IPS-15b (cell line): ENCODE measurements around the gene TSTD1.

ENCODE experiments used
- H3K27me3 ChIP-seq: one replicate; pipeline ENCODE4 v1.6.1; 2013; ENCODE audit warnings: low read length; ENCODE audit not compliant: control insufficient read depth, insufficient read depth
- H3K36me3 ChIP-seq: one replicate; pipeline ENCODE4 v1.6.1; 2013; ENCODE audit warnings: low read length; ENCODE audit not compliant: control insufficient read depth, insufficient read depth
- H3K4me1 ChIP-seq: one replicate; pipeline ENCODE4 v1.6.1; 2013; ENCODE audit warnings: mild to moderate bottlenecking, low read length; ENCODE audit not compliant: control insufficient read depth, insufficient read depth
- H3K4me3 ChIP-seq: one replicate; pipeline ENCODE4 v1.5.1; 2013; ENCODE audit warnings: low read depth, low read length
- H3K9ac ChIP-seq: one replicate; pipeline ENCODE4 v1.6.1; 2013; ENCODE audit warnings: low read depth, mild to moderate bottlenecking, low read length
- H3K9me3 ChIP-seq: one replicate; pipeline ENCODE4 v1.6.1; 2013; ENCODE audit warnings: mild to moderate bottlenecking, low read length; ENCODE audit not compliant: control insufficient read depth, insufficient read depth

The TSTD1 gene

DNA sequence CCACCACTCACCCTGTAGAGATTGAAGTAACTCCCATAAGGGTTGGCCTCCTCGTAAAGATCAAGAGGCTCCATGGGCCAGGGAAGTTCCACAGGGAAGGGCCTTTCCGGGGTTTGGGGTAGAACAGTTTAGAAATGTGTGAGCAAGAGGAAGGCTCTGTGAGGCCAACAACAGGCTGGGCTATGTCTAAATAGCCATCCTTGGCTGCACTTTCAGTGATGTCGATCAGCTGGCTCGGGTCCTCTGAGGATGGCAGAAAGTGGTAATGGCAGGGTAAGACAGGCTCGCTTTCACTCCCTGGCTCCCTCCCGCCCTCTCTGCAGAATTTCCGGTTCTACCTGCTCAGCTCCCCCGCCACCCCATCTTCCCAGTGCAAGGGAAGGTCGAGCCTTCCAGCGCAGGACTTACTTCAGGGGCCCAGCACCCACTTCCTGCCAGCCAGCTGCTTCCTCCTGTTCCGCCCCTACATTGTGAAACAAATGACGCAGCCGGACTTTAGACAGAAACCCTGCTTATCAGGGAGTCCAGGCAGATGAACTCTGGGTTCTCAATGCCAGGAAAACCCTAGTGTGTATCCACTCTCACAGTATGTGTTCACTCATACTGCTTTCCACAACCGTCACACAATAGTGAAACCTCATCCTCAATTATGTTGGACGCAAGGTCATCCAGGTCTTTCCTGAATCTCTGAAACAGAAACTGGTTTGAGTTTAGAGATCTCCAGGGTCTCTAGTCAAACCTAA is 25.1 kb downstream of the TSTD1 start:
- Histone ChIP-seq H3K27me3 (no peaks in the 10 kb centered on the region), H3K9me3 (no peaks in the 10 kb centered on the region), H3K36me3 (peaks cover 2% of the 10 kb centered on the region), H3K4me1 (peaks cover 31% of the 10 kb centered on the region), H3K9ac (peak overlapping the region; percentile 3), H3K4me3 (peak overlapping the region; percentile 20)

DNA sequence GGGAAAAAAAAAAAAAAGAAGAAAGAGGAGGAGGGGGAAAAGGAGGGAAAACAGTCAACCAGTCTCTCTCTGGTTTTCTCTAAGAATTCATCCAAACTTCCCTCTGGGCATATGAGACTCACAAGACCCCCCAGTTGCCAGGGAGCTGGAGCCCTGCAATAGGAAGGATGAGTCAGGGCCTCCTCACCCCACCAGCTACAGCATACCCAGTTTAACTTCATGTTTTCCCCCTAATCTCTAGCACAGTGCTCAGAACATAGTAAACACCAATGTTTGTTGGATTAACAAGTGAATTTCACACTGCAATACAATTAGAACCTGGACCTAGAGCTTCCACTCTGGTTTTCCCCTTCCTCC is 25.7 kb downstream of the TSTD1 start:
- Histone ChIP-seq H3K4me3 (no peak overlapping the region), H3K36me3 (peaks cover 2% of the 10 kb centered on the region), H3K9ac (no peak overlapping the region), H3K27me3 (no peaks in the 10 kb centered on the region), H3K4me1 (peaks cover 26% of the 10 kb centered on the region), H3K9me3 (no peaks in the 10 kb centered on the region)

DNA sequence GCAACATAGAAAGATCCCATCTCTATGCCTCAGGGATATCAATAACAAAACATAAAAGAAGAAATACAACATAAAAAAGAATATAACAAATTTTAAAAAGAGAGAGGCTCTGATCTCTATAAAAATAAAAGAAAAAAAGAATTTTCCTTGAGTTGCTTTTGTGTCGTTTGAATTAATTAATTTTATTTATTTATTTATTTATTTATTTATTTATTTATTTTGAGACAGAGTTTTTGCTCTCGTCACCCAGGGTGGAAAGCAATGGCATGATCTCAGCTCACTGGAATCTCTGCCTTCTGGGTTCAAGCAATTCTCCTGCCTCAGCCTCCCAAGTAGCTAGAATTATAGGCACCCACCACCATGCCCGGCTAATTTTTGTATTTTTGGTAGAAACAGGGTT is 26.3 kb downstream of the TSTD1 start:
- Histone ChIP-seq H3K9me3 (no peaks in the 10 kb centered on the region), H3K9ac (no peak overlapping the region), H3K27me3 (no peaks in the 10 kb centered on the region), H3K4me3 (no peak overlapping the region), H3K36me3 (peaks cover 5% of the 10 kb centered on the region), H3K4me1 (peaks cover 20% of the 10 kb centered on the region)

DNA sequence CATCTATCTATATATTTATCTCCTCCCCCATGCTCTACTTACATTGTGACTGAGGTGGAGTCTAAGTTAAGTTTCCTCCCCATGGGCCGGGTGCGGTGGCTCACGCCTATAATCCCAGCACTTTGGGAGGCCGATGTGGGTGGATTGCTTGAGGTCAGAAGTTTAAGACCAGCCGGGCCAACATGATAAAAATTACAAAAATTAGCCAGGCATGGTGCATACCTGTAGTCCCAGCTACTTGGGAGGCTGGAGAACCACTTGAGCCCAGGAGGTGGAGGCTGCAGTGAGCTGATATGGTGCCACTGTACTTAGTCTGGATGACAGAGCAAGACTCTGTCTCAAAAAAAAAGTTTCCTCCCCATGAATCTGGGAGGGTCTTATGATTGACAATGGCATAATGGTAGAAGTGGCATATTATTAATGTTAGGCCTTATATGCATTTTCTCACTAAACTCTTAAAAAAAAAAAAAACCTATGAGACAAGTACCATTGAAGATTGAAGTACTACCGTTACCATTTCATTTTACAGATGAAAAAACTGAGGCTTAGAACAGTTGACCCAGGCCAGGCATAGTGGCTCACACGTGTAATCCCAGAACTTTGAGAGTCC is 29.1 kb downstream of the TSTD1 start:
- Histone ChIP-seq H3K27me3 (no peaks in the 10 kb centered on the region), H3K4me1 (peaks cover 13% of the 10 kb centered on the region), H3K9ac (no peak overlapping the region), H3K36me3 (peaks cover 5% of the 10 kb centered on the region), H3K4me3 (no peak overlapping the region), H3K9me3 (no peaks in the 10 kb centered on the region)

- no peak overlapping the region for H3K4me3 ChIP-seq
- H3K9ac ChIP-seq = no peak overlapping the region
- peaks cover 8% of the 10 kb centered on the region for H3K4me1 ChIP-seq
- no peaks in the 10 kb centered on the region for H3K9me3 ChIP-seq
- no peaks in the 10 kb centered on the region for H3K27me3 ChIP-seq
- H3K36me3 ChIP-seq = peaks cover 5% of the 10 kb centered on the region
Measured at GRCh38 chr1:161008869-161009510, 29.8 kb downstream of the TSTD1 start.

- Histone ChIP-seq H3K9me3 (no peaks in the 10 kb centered on the region), H3K4me3 (no peak overlapping the region), H3K9ac (no peak overlapping the region), H3K36me3 (peaks cover 5% of the 10 kb centered on the region), H3K27me3 (no peaks in the 10 kb centered on the region), H3K4me1 (no peaks in the 10 kb centered on the region)
Measured at GRCh38 chr1:161007369-161007768, 31.4 kb downstream of the TSTD1 start.

DNA sequence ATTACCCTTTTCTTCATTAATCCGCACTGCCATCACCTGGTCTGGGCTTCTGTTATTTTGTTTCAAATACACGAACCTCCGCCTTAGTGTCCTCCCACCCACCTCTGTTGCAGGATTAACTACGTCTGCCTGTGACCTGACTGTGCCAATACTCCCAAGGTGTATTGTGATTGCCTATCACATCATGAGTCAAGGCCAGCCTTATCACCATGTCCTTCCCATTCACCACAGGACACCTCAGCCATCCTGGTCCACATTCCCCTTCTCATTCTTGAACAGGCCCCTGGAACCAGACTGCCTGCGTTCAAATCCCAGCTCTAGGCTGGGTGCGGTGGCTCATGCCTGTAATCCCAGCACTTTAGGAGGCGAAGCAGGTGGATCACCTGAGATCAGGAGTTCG is 32.2 kb downstream of the TSTD1 start:
- H3K27me3 ChIP-seq = no peaks in the 10 kb centered on the region
- no peak overlapping the region for H3K4me3 ChIP-seq
- no peaks in the 10 kb centered on the region for H3K4me1 ChIP-seq
- no peaks in the 10 kb centered on the region for H3K9me3 ChIP-seq
- H3K36me3 ChIP-seq = peaks cover 8% of the 10 kb centered on the region
- H3K9ac ChIP-seq = no peak overlapping the region

DNA sequence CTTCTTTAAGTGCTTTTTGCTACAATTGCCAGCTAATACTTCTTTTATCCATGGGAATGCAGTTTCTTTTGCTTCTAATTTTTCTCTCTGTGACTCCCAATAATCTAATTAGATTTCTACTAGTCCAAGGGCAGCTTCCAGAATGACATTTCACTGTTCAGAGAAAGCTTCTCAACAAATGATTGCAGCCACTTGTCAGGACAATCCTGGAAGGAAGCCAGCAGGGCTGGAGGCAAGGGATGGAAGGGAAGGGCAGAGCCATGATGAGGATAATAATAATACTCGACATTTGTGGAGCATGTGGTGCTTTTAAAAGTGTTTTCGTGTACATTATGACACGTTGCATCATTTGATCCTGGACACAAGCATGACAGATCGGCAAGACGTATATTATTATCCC is 37.2 kb downstream of the TSTD1 start:
- Histone ChIP-seq H3K27me3 (no peaks in the 10 kb centered on the region), H3K9ac (no peak overlapping the region), H3K4me1 (no peaks in the 10 kb centered on the region), H3K36me3 (peaks cover 43% of the 10 kb centered on the region), H3K9me3 (no peaks in the 10 kb centered on the region), H3K4me3 (no peak overlapping the region)

GRCh38 chr1:161000736-161001480 is 37.9 kb downstream of the TSTD1 start:
- no peaks in the 10 kb centered on the region for H3K9me3 ChIP-seq
- no peak overlapping the region for H3K9ac ChIP-seq
- no peak overlapping the region for H3K4me3 ChIP-seq
- H3K27me3 ChIP-seq = no peaks in the 10 kb centered on the region
- no peaks in the 10 kb centered on the region for H3K4me1 ChIP-seq
- H3K36me3 ChIP-seq = peaks cover 43% of the 10 kb centered on the region

- Histone ChIP-seq H3K27me3 (no peaks in the 10 kb centered on the region), H3K36me3 (peaks cover 43% of the 10 kb centered on the region), H3K4me1 (no peaks in the 10 kb centered on the region), H3K9ac (no peak overlapping the region), H3K4me3 (no peak overlapping the region), H3K9me3 (no peaks in the 10 kb centered on the region)
Measured at GRCh38 chr1:160999376-160999775, 39.4 kb downstream of the TSTD1 start.

DNA sequence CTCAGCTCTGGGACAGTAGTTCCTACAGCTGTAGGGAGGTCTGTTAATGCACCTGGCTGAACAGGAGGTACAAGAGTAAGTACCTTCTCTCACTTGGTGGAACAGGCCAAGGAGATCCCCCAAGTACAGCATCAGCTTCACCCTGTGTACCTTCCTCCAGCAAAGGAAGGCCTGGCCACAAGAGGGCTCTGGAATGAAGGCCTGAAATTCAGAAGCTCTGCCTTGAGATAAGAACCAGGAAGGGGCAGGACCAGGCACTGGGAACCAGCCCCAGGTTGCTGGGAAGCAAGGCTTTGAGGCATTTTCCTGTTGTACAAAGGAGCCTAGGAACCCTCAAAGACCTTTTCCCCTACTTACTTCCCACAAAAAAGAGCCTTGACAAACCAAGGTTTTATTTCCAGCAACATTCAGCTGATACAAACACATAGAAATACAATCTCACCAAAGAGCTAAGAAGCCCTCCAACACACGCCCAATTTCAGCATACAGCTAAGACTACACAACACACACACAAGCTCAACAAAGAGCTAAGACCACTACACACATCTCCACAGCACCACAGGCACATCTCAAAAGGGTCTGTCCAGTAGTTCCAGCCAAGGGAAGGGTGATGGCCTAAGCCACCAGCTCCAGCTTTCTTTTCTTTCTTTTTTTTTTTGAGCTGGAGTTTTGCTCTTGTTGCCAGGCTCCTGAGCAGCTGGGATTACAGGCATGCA is 41.3 kb downstream of the TSTD1 start:
- no peaks in the 10 kb centered on the region for H3K4me1 ChIP-seq
- no peaks in the 10 kb centered on the region for H3K9me3 ChIP-seq
- no peak overlapping the region for H3K4me3 ChIP-seq
- no peak overlapping the region for H3K9ac ChIP-seq
- no peaks in the 10 kb centered on the region for H3K27me3 ChIP-seq
- H3K36me3 ChIP-seq = peaks cover 43% of the 10 kb centered on the region
